CD4-positive, alpha-beta T cell (primary cell): ENCODE data around the gene TAS2R41. TPM values are rescaled to one million over a fixed set of nuclear protein-coding genes. Genes with fewer than 3 reads are reported as not detected.
A peak's percentile ranks its signal among the peaks of the same experiment; 100 is the strongest.
"Not testable (repeated sequence)": the region's sequence is repeated elsewhere in the genome, so short reads cannot be mapped to it uniquely, and the experiment has no call there.

Source experiments
- ATAC-seq: fragments of 200-7000 bp; cut with Tn5 transposase; one replicate; pipeline ENCODE4 v1.10.0; 2022; ENCODE audit warnings: mild to moderate bottlenecking; ENCODE audit not compliant: poor library complexity
- CTCF ChIA-PET: fragments of 350-600 bp; sonication (Branson Sonifier 250); formaldehyde crosslinking; loops from one replicate; lab custom pipeline; 2021; ENCODE audit warnings: antibody characterized with exemption, inconsistent platforms; lab: Charles Lee
- POLR2A ChIA-PET: fragments of 350-600 bp; sonication (Branson Sonifier 250); formaldehyde crosslinking; loops from one replicate; lab custom pipeline; 2021; ENCODE audit warnings: antibody characterized with exemption, inconsistent platforms; lab: Charles Lee
- DNase-seq, 14 experiments: peaks; one replicate each; pipeline ENCODE4 v3.0.0-alpha.2; 2013 to 2020; ENCODE audit warnings: mixed read lengths in 2 of 14
- H3K27ac ChIP-seq, 2 donors: one replicate each; pipeline versions ENCODE4 v1.5.1 to v1.7.0; 2013; ENCODE audit warnings: low read length in 2 of 2, low read depth in 1 of 2, mild to moderate bottlenecking in 1 of 2
- H3K27me3 ChIP-seq, 2 experiments: 1 replicate in 1 of 2; 2 replicates in 1 of 2; pipeline versions ENCODE4 v1.6.1 to v1.7.0; 2013; ENCODE audit warnings: low read length in 2 of 2, control low read depth in 1 of 2, mild to moderate bottlenecking in 1 of 2, moderate library complexity in 1 of 2; ENCODE audit not compliant: insufficient read depth in 2 of 2, control insufficient read depth in 1 of 2
- H3K36me3 ChIP-seq: one replicate; pipeline ENCODE4 v1.6.1; 2013; ENCODE audit warnings: low read length, control low read depth; ENCODE audit not compliant: insufficient read depth
- H3K4me1 ChIP-seq: one replicate; pipeline ENCODE4 v1.6.1; 2013; ENCODE audit warnings: low read length, control low read depth; ENCODE audit not compliant: insufficient read depth
- H3K4me3 ChIP-seq: one replicate; pipeline ENCODE4 v1.5.1; 2013; ENCODE audit warnings: mild to moderate bottlenecking, low read length, moderate library complexity
- H3K9me3 ChIP-seq, 2 experiments: 1 replicate in 1 of 2; 2 replicates in 1 of 2; pipeline versions ENCODE4 v1.6.1 to v1.7.0; 2013; ENCODE audit warnings: low read length in 2 of 2, mild to moderate bottlenecking in 2 of 2, control low read depth in 1 of 2, moderate library complexity in 1 of 2; ENCODE audit not compliant: control insufficient read depth in 1 of 2, insufficient read depth in 1 of 2
- H3K27ac Mint-ChIP-seq: one replicate; pipeline ENCODE4 v1.8.0; 2020; ENCODE audit warnings: mixed read lengths
- H3K27me3 Mint-ChIP-seq: one replicate; pipeline ENCODE4 v1.8.0; 2021; ENCODE audit warnings: mixed read lengths
- H3K36me3 Mint-ChIP-seq: one replicate; pipeline ENCODE4 v1.8.0; 2021; ENCODE audit warnings: low read depth, mixed read lengths
- H3K4me1 Mint-ChIP-seq: one replicate; pipeline ENCODE4 v1.8.0; 2021; ENCODE audit warnings: low read depth, mixed read lengths
- H3K4me3 Mint-ChIP-seq: one replicate; pipeline ENCODE4 v1.8.0; 2020; ENCODE audit warnings: mild to moderate bottlenecking, mixed read lengths
- H3K9me3 Mint-ChIP-seq: one replicate; pipeline ENCODE4 v1.8.0; 2020; ENCODE audit warnings: mixed read lengths
- intact Hi-C, 2 experiments: fragments of 100-400 bp; cut with DNase I in 1 of 2; cut with micrococcal nuclease in 1 of 2; formaldehyde crosslinking; loops; one replicate each; pipeline versions ENCODE4 v1.15.1 to v1.9.0; 2023 to 2025; cut with DNase I, micrococcal nuclease
- total RNA-seq, 174 experiments: library from RNA in 2 of 174; stranded (reverse) in 2 of 174; gene quantifications; one replicate each; pipeline ENCODE4 v1.2.3 and lab custom pipeline; 2021 to 2026
- TF ChIP-seq, protein P1 (sequence below): fragments of 200-600 bp; IDR thresholded peaks from one replicate; pipeline ENCODE4 v1.8.0; 2022; ENCODE audit warnings: antibody characterized with exemption, mild to moderate bottlenecking

TAS2R41 gene
- total RNA-seq, 2 experiments from 2014 or later: 0.69 to 0.73 TPM

DNA sequence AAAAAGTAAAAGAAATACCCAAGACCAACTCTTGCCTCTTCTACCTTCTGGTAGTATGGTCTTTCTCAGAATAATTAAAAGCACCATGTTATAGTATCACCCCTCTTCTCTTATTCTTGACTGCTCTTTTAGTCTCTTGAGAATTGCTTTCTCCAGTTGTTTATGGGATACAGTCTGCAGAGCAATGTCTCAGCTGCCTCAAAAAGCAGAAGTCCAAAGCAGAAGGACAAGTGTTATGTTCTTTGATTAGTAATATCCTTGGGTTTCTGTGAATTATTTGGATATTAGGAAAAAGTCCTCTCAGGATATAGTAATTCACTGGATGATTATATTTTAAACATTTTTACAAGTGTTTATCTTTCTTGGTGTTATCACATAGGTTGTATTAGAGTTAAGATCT, 7.4 kb downstream of the TAS2R41 start:
- DNase-seq (peak in 1 of 14 experiments; percentile 15), ATAC-seq (no peak)
- ChIA-PET CTCF (interaction anchor here (0.7 kb wide), 1 partner anchor 447 kb away, joined by 4 read pairs; no protein-coding TSS in a partner anchor), POLR2A (no interaction called here)
- Histone ChIP-seq H3K36me3 (peaks cover 3% of the 10 kb centered on the region), H3K27ac (no peak overlapping the region), H3K9me3 (no peaks in the 10 kb centered on the region), H3K27me3 (no peaks in the 10 kb centered on the region), H3K4me3 (no peak overlapping the region), H3K4me1 (no peaks in the 10 kb centered on the region)
- H3K27ac Mint-ChIP-seq: no peak overlapping the region
- TF ChIP-seq, protein P1, sequence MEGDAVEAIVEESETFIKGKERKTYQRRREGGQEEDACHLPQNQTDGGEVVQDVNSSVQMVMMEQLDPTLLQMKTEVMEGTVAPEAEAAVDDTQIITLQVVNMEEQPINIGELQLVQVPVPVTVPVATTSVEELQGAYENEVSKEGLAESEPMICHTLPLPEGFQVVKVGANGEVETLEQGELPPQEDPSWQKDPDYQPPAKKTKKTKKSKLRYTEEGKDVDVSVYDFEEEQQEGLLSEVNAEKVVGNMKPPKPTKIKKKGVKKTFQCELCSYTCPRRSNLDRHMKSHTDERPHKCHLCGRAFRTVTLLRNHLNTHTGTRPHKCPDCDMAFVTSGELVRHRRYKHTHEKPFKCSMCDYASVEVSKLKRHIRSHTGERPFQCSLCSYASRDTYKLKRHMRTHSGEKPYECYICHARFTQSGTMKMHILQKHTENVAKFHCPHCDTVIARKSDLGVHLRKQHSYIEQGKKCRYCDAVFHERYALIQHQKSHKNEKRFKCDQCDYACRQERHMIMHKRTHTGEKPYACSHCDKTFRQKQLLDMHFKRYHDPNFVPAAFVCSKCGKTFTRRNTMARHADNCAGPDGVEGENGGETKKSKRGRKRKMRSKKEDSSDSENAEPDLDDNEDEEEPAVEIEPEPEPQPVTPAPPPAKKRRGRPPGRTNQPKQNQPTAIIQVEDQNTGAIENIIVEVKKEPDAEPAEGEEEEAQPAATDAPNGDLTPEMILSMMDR: no peak
- H3K4me3 Mint-ChIP-seq: no peak overlapping the region
- peaks cover 39% of the 10 kb centered on the region for H3K36me3 Mint-ChIP-seq
- no peaks in the 10 kb centered on the region for H3K27me3 Mint-ChIP-seq
- intact Hi-C loops: no loop called here
- H3K9me3 Mint-ChIP-seq: no peaks in the 10 kb centered on the region
- peaks cover 34% of the 10 kb centered on the region for H3K4me1 Mint-ChIP-seq

DNA sequence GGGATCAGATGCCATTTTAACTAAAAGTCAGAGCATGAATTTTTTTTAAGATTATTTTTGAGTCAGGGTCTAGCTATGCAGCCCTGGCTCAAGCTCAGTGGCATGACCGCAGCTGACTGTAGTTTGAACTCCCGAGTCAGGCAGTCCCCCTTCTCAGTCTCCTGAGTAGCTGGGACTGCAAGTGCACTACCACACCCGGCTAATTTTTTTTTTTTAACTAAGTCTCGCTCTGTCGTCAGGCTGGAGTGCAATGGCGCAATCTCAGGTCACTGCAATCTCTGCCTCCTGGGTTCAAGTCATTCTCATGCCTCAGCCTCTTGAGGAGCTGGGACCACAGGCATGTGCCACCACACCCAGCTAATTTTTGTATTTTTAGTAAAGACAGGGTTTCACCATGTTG, 7.8 kb downstream of the TAS2R41 start:
- POLR2A ChIA-PET: no interaction called here
- H3K36me3 Mint-ChIP-seq: peaks cover 39% of the 10 kb centered on the region
- no peaks in the 10 kb centered on the region for H3K27me3 ChIP-seq
- no peaks in the 10 kb centered on the region for H3K9me3 ChIP-seq
- no peak overlapping the region for H3K27ac Mint-ChIP-seq
- no peak for ATAC-seq
- H3K4me1 ChIP-seq: no peaks in the 10 kb centered on the region
- H3K4me3 ChIP-seq: no peak overlapping the region
- H3K27me3 Mint-ChIP-seq: no peaks in the 10 kb centered on the region
- intact Hi-C loops: no loop called here
- H3K4me3 Mint-ChIP-seq: no peak overlapping the region
- peak in 1 of 14 experiments; percentile 15 for DNase-seq
- H3K36me3 ChIP-seq: peaks cover 3% of the 10 kb centered on the region
- CTCF ChIA-PET: no interaction called here
- H3K4me1 Mint-ChIP-seq: peaks cover 32% of the 10 kb centered on the region
- TF ChIP-seq, protein P1: no peak
- no peak overlapping the region for H3K27ac ChIP-seq
- H3K9me3 Mint-ChIP-seq: no peaks in the 10 kb centered on the region

DNA sequence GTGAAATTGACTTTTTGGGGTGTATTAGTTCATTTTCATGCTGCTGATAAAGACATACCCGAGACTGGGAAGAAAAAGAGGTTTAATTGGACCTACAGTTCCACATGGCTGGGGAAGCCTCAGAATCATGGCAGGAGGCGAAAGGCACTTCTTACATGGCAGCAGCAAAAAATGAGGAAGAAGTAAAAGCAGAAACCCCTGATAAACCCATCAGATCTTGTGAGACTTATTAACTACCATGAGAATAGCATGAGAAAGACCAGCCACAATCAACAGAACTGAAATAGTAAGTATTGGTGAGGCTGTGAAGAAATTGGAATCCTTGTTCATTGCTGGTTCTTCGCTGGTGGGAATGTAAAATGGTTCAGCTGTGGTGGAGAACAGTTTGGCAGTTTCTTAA, 8.6 kb downstream of the TAS2R41 start:
- H3K4me1 ChIP-seq, H3K9me3 Mint-ChIP-seq, POLR2A ChIA-PET, H3K27ac ChIP-seq, H3K27me3 Mint-ChIP-seq, H3K9me3 ChIP-seq, CTCF ChIA-PET, H3K4me3 ChIP-seq, intact Hi-C loops, H3K4me3 Mint-ChIP-seq, DNase-seq, H3K27me3 ChIP-seq, H3K27ac Mint-ChIP-seq, ATAC-seq, H3K36me3 ChIP-seq: not testable (repeated sequence)
- Mint-ChIP-seq H3K4me1 (peaks cover 30% of the 10 kb centered on the region), H3K36me3 (peaks cover 39% of the 10 kb centered on the region)

DNA sequence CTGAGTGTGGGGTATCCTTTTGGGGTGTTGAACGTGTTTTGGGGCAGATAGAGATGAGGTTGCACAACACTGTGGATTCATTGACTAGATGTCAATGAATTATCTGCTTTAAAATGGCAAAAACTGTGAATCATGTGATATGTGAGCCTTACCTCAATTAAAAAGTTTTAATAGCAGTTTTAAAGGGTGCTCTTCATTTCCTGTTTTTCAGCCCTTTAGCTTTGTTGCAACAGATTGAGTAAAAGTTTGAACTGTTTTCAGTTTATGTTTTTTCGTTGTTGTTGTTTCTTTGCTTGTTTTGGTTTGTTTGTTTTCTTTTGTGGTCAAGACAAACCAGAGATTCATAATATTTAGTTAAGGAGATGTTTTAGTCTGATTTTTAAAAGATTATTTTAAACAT, 9.4 kb downstream of the TAS2R41 start:
- Histone ChIP-seq H3K27ac (no peak overlapping the region), H3K36me3 (peaks cover 3% of the 10 kb centered on the region), H3K4me1 (no peaks in the 10 kb centered on the region), H3K27me3 (no peaks in the 10 kb centered on the region), H3K9me3 (no peaks in the 10 kb centered on the region), H3K4me3 (no peak overlapping the region)
- H3K9me3 Mint-ChIP-seq: no peaks in the 10 kb centered on the region
- DNase-seq (no peak), ATAC-seq (no peak)
- no peak overlapping the region for H3K4me3 Mint-ChIP-seq
- H3K27ac Mint-ChIP-seq: no peak overlapping the region
- no peaks in the 10 kb centered on the region for H3K27me3 Mint-ChIP-seq
- H3K4me1 Mint-ChIP-seq: peaks cover 30% of the 10 kb centered on the region
- H3K36me3 Mint-ChIP-seq: peaks cover 43% of the 10 kb centered on the region
- POLR2A ChIA-PET: no interaction called here
- intact Hi-C loops: no loop called here
- CTCF ChIA-PET: no interaction called here
- TF ChIP-seq, protein P1: no peak
